Panc1 (cell line): ENCODE measurements around the gene KCNQ1. TPM values are rescaled to one million over a fixed set of nuclear protein-coding genes. Genes with fewer than 3 reads are reported as not detected.

Experiments used
- ATAC-seq: fragments of 200-7000 bp; cut with Tn5 transposase; 2 replicates; pipeline ENCODE4 v1.9.1; 2020; ENCODE audit warnings: mild to moderate bottlenecking, moderate library complexity
- BruUV-seq: library from RNA; stranded (reverse); fragments of 400-500 nt; replicated peaks from 2 replicates; lab custom pipeline; 2021; lab: Mats Ljungman, UMichigan
- CTCF ChIA-PET: fragments of 300-600 bp; sonication (Branson Sonifier 250); formaldehyde crosslinking; loops from one replicate; lab custom pipeline; 2022; ENCODE audit warnings: antibody characterized with exemption; lab: Charles Lee
- POLR2A ChIA-PET: fragments of 300-600 bp; sonication (Branson Sonifier 250); formaldehyde crosslinking; loops from one replicate; lab custom pipeline; 2022; ENCODE audit warnings: antibody characterized with exemption; lab: Charles Lee
- DNase-seq: peaks from one replicate; pipeline ENCODE4 v3.0.0-alpha.2; 2010; ENCODE audit warnings: low read depth, low spot score
- H3K27ac ChIP-seq: 2 replicates; pipeline ENCODE4 v1.5.1; 2011; ENCODE audit warnings: mild to moderate bottlenecking, low read length, inconsistent platforms
- H3K27me3 ChIP-seq: fragments of 200-500 bp; sonication (Bioruptor generic); 2 replicates; pipeline ENCODE4 v1.6.0; 2014; ENCODE audit warnings: low read length, inconsistent platforms; ENCODE audit not compliant: control insufficient read depth, insufficient read depth
- H3K36me3 ChIP-seq: fragments of 200-500 bp; sonication (Bioruptor generic); 2 replicates; pipeline ENCODE4 v1.5.1; 2014; ENCODE audit warnings: inconsistent platforms, mild to moderate bottlenecking, low read length, moderate library complexity; ENCODE audit not compliant: control insufficient read depth, insufficient read depth
- H3K4me1 ChIP-seq: 2 replicates; pipeline ENCODE4 v1.5.1; 2011; ENCODE audit warnings: inconsistent platforms, mild to moderate bottlenecking, low read length, moderate library complexity; ENCODE audit not compliant: control insufficient read depth, insufficient read depth
- H3K4me3 ChIP-seq, 2 experiments: 2 replicates each; pipeline ENCODE4 v1.5.1; 2011 to 2012; ENCODE audit warnings: low read depth in 2 of 2, low read length in 2 of 2, mild to moderate bottlenecking in 2 of 2, inconsistent platforms in 1 of 2, moderate library complexity in 1 of 2
- H3K9me3 ChIP-seq: fragments of 200-500 bp; sonication (Bioruptor generic); 2 replicates; pipeline ENCODE4 v1.5.1; 2014; ENCODE audit warnings: low read depth, mild to moderate bottlenecking, inconsistent platforms, low read length, moderate library complexity; ENCODE audit not compliant: control insufficient read depth, insufficient read depth
- POLR2AphosphoS5 ChIP-seq: IDR thresholded peaks from 2 replicates; pipeline ENCODE4 v1.6.1; 2012; ENCODE audit warnings: mild to moderate bottlenecking, low read depth, low read length, moderate library complexity
- REST ChIP-seq, 2 experiments: IDR thresholded peaks; 2 replicates each; pipeline ENCODE4 v1.6.1; 2011 to 2012; ENCODE audit warnings: low read depth in 2 of 2, control low read depth in 1 of 2, low read length in 1 of 2, mild to moderate bottlenecking in 1 of 2, moderate library complexity in 1 of 2; ENCODE audit not compliant: insufficient read depth in 1 of 2
- SIN3A ChIP-seq: IDR thresholded peaks from 2 replicates; pipeline ENCODE4 v1.6.1; 2012; ENCODE audit warnings: low read depth, mild to moderate bottlenecking, low read length, moderate library complexity, borderline replicate concordance; ENCODE audit not compliant: insufficient read depth
- TCF7L2 ChIP-seq: IDR thresholded peaks from 2 replicates; pipeline ENCODE4 v1.6.1; 2011; ENCODE audit warnings: mild to moderate bottlenecking, low read depth, low read length, inconsistent platforms
- in situ Hi-C: cut with HindIII; loops from 2 replicates; pipeline ENCODE4 v1.10.0; 2016; ENCODE audit warnings: low sequenced_read_pairs, low pct_unique_long_range_greater_than_20kb
- intact Hi-C: fragments of 100-400 bp; cut with micrococcal nuclease; formaldehyde crosslinking; loops from one replicate; pipeline ENCODE4 v1.10.0; 2022; ENCODE audit not compliant: unreplicated experiment
- total RNA-seq: library from RNA; stranded (reverse); gene quantifications from one replicate; pipeline ENCODE4 v1.2.1, GENCODE V29; 2021; ENCODE audit not compliant: unreplicated experiment
- TF ChIP-seq, protein P1 (sequence below): fragments of 450-650 bp; IDR thresholded peaks from 2 replicates; pipeline ENCODE4 v1.5.1; 2017; ENCODE audit warnings: mild to moderate bottlenecking

The KCNQ1 gene
- total RNA-seq, 1 experiment from 2014 or later: 1.0 TPM

DNA sequence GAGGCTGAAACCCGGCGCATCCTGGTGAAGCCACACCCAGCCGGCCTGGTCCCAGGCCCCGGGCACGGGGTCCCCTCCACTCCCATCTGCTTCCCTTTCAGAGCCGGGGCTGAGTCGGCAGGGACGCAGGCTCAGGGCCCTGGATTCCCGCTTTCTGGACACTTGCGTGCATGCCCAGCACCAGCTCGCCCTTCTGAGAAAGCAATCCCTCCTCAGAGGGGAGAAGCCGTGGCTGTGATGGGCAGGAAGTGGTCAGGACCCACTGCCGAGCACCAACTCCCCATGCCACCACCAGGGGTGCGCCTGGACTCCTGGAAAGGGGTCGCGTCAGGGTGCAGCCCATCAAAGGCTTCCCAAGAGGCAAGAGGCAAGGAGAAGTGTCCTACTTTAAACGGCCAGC lies 425.7 kb downstream of the KCNQ1 start:
- Histone ChIP-seq H3K4me1 (no peaks in the 10 kb centered on the region), H3K27me3 (no peaks in the 10 kb centered on the region), H3K27ac (no peak overlapping the region), H3K9me3 (no peaks in the 10 kb centered on the region), H3K4me3 (no peak overlapping the region), H3K36me3 (no peaks in the 10 kb centered on the region)
- BruUV-seq: no TSS peak
- no peak for DNase-seq
- POLR2A ChIA-PET: no interaction called here
- CTCF ChIA-PET: no interaction called here
- no peak for TF ChIP-seq SIN3A
- TF ChIP-seq REST (IDR thresholded peaks at IDR 0.05; ENCODE audit: insufficient read depth in 1 of 2, low read depth in 2 of 2, low read length in 1 of 2): no peak
- TF ChIP-seq TCF7L2: no peak
- TF ChIP-seq, protein P1, sequence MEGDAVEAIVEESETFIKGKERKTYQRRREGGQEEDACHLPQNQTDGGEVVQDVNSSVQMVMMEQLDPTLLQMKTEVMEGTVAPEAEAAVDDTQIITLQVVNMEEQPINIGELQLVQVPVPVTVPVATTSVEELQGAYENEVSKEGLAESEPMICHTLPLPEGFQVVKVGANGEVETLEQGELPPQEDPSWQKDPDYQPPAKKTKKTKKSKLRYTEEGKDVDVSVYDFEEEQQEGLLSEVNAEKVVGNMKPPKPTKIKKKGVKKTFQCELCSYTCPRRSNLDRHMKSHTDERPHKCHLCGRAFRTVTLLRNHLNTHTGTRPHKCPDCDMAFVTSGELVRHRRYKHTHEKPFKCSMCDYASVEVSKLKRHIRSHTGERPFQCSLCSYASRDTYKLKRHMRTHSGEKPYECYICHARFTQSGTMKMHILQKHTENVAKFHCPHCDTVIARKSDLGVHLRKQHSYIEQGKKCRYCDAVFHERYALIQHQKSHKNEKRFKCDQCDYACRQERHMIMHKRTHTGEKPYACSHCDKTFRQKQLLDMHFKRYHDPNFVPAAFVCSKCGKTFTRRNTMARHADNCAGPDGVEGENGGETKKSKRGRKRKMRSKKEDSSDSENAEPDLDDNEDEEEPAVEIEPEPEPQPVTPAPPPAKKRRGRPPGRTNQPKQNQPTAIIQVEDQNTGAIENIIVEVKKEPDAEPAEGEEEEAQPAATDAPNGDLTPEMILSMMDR: no peak
- TF ChIP-seq POLR2AphosphoS5: no peak
- in situ Hi-C loops (no loop called here), intact Hi-C loops (no loop called here)
- ATAC-seq: peak; percentile 64

DNA sequence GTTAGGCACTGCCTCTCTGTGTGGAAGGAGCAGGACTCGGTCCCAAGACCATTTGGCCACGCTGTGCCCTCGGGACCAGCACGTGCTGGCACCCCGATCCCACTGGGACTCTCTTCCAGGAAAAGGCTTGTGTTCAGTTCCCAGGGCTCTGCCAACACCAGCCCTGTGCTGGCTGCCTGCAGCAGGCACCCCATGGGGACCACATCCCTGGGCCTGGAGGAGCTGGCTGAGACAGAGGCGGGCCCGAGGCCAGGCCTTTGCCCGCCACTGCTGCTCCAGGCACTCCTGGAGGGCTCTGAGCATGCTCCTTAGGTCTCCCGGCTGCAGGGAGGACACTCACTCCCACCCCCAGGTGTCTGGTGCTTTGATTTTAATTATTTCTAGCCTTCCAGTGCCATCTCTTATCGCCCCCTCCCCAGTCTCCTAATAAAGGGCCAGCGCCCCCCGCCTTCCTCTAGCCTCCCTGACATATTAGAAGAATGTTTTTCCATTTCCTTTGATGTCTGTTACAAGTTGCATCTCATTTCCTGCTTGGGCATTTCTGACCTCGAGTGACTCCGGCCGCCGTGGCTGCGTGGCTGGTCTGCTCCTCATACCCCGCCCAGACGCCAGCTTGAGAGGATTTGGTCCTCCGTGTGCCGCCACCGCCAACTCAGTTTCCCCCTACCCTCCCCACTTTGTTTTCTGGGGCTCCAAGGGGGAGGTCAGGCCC lies 426.3 kb downstream of the KCNQ1 start:
- CTCF ChIA-PET: no interaction called here
- POLR2A ChIA-PET: no interaction called here
- ATAC-seq (peak; percentile 71), DNase-seq (no peak)
- in situ Hi-C loops (no loop called here), intact Hi-C loops (no loop called here)
- H3K4me3 ChIP-seq: no peak overlapping the region
- H3K27me3 ChIP-seq: no peaks in the 10 kb centered on the region
- H3K9me3 ChIP-seq: no peaks in the 10 kb centered on the region
- no peaks in the 10 kb centered on the region for H3K4me1 ChIP-seq
- no peak overlapping the region for H3K27ac ChIP-seq
- H3K36me3 ChIP-seq: no peaks in the 10 kb centered on the region
- TF ChIP-seq SIN3A (no peak), TCF7L2 (peak; percentile 74)
- BruUV-seq: no TSS peak

GRCh38 chr11:2874963-2875362 lies 430.2 kb downstream of the KCNQ1 start:
- Histone ChIP-seq H3K4me3 (no peak overlapping the region), H3K9me3 (no peaks in the 10 kb centered on the region), H3K36me3 (no peaks in the 10 kb centered on the region), H3K4me1 (no peaks in the 10 kb centered on the region), H3K27ac (no peak overlapping the region), H3K27me3 (no peaks in the 10 kb centered on the region)
- ChIA-PET POLR2A (no interaction called here), CTCF (no interaction called here)
- no TSS peak for BruUV-seq
- in situ Hi-C loops: no loop called here
- intact Hi-C loops: no loop called here
- TF ChIP-seq REST (IDR thresholded peaks at IDR 0.05; ENCODE audit: insufficient read depth in 1 of 2, low read depth in 2 of 2, low read length in 1 of 2) (no peak), TCF7L2 (no peak), SIN3A (no peak), POLR2AphosphoS5 (no peak)
- TF ChIP-seq, protein P1: no peak
- no peak for ATAC-seq
- no peak for DNase-seq
